HCT116 (cell line): ENCODE results near the gene PCDHA5. TPM values are rescaled to one million over a fixed set of nuclear protein-coding genes. Genes with fewer than 3 reads are reported as not detected.

Experiments
- ATAC-seq: fragments of 200-7000 bp; cut with Tn5 transposase; 2 replicates; pipeline ENCODE4 v1.9.1; 2020; ENCODE audit warnings: mild to moderate bottlenecking, moderate library complexity
- BruUV-seq: library from RNA; stranded (reverse); fragments of 400-500 nt; replicated peaks from 2 replicates; lab custom pipeline; 2021; lab: Mats Ljungman, UMichigan
- CTCF ChIA-PET: fragments of 300-600 bp; sonication (Branson Sonifier 250); formaldehyde crosslinking; loops from one replicate; lab custom pipeline; 2021; ENCODE audit warnings: antibody characterized with exemption; lab: Charles Lee
- POLR2A ChIA-PET: fragments of 300-600, 350-600 bp; sonication (Branson Sonifier 250); formaldehyde crosslinking; loops from one replicate; lab custom pipeline; 2021; ENCODE audit warnings: antibody characterized with exemption; lab: Charles Lee
- RAD21 ChIA-PET, 2 experiments: fragments of 300-600 bp; sonication (Branson Sonifier 250); formaldehyde crosslinking; loops; one replicate each; lab custom pipeline; 2023; ENCODE audit warnings: low total read pairs in 2 of 2; ENCODE audit not compliant: uncharacterized antibody in 2 of 2, unreplicated experiment in 2 of 2, low non-redundant PET in 1 of 2; lab: Charles Lee
- DNase-seq: peaks from one replicate; pipeline ENCODE4 v3.0.0-alpha.2; 2010; ENCODE audit warnings: low read depth, low spot score
- H2AFZ ChIP-seq: fragments of 200-600 bp; shearing (Covaris generic), sonication (generic); 2 replicates; pipeline ENCODE4 v1.6.1; 2017; ENCODE audit warnings: low read depth, mixed run types, mixed read lengths, antibody characterized with exemption, low read length; ENCODE audit not compliant: poor library complexity, severe bottlenecking
- H3K27ac ChIP-seq: 2 replicates; pipeline ENCODE4 v1.5.1; 2012; ENCODE audit warnings: low read depth, low read length
- H3K27me3 ChIP-seq: fragments of 200-600 bp; sonication (generic); 2 replicates; pipeline ENCODE4 v1.6.1; 2016; ENCODE audit warnings: mixed run types, low read length, mixed read lengths; ENCODE audit not compliant: insufficient read depth
- H3K36me3 ChIP-seq, 2 experiments: fragments of 200-500 bp in 1 of 2; fragments of 200-600 bp in 1 of 2; sonication (Bioruptor generic) in 1 of 2; sonication (generic) in 1 of 2; 2 replicates each; pipeline versions ENCODE4 v1.5.1 to v1.6.1; 2014 to 2016; ENCODE audit warnings: low read length in 2 of 2, inconsistent platforms in 1 of 2, mixed read lengths in 1 of 2, mixed run types in 1 of 2; ENCODE audit not compliant: insufficient read depth in 2 of 2, control insufficient read depth in 1 of 2
- H3K4me1 ChIP-seq, 2 experiments: fragments of 200-600 bp in 1 of 2; sonication (generic) in 1 of 2; 2 replicates each; pipeline versions ENCODE4 v1.5.1 to v1.6.1; 2012 to 2017; ENCODE audit warnings: low read length in 2 of 2, inconsistent platforms in 1 of 2, mild to moderate bottlenecking in 1 of 2, mixed read lengths in 1 of 2, mixed run types in 1 of 2, moderate library complexity in 1 of 2; ENCODE audit not compliant: insufficient read depth in 2 of 2, control insufficient read depth in 1 of 2
- H3K4me2 ChIP-seq: fragments of 200-600 bp; sonication (generic); 2 replicates; pipeline ENCODE4 v1.6.1; 2017; ENCODE audit warnings: mixed run types, low read length, mixed read lengths
- H3K4me3 ChIP-seq, 2 experiments: fragments of 200-600 bp in 1 of 2; sonication (generic) in 1 of 2; replicated peaks in 1 of 2; 2 replicates each; pipeline ENCODE4 v1.5.1; 2011 to 2016; ENCODE audit warnings: low read length in 2 of 2, control low read depth in 1 of 2, low read depth in 1 of 2, mild to moderate bottlenecking in 1 of 2, mixed read lengths in 1 of 2, mixed run types in 1 of 2
- H3K79me2 ChIP-seq: fragments of 200-600 bp; sonication (generic); 2 replicates; pipeline ENCODE4 v1.6.1; 2017; ENCODE audit warnings: mild to moderate bottlenecking, mixed run types, low read length, moderate library complexity, mixed read lengths; ENCODE audit not compliant: insufficient read depth
- H3K9ac ChIP-seq: fragments of 200-600 bp; sonication (generic); 2 replicates; pipeline ENCODE4 v1.6.1; 2016; ENCODE audit warnings: low read length, mixed read lengths
- H3K9me2 ChIP-seq: fragments of 200-600 bp; sonication (generic), shearing (Covaris generic); 2 replicates; pipeline ENCODE4 v1.6.1; 2017; ENCODE audit warnings: mixed run types, mild to moderate bottlenecking, moderate library complexity; ENCODE audit not compliant: insufficient read depth
- H3K9me3 ChIP-seq, 2 experiments: fragments of 200-500 bp in 1 of 2; fragments of 200-600 bp in 1 of 2; sonication (Bioruptor generic) in 1 of 2; sonication (generic) in 1 of 2; 2 replicates each; pipeline ENCODE4 v1.6.1; 2014 to 2017; ENCODE audit warnings: low read length in 2 of 2, mixed read lengths in 2 of 2, inconsistent platforms in 1 of 2, low read depth in 1 of 2, mild to moderate bottlenecking in 1 of 2, mixed run types in 1 of 2, moderate library complexity in 1 of 2; ENCODE audit not compliant: control insufficient read depth in 1 of 2, insufficient read depth in 1 of 2
- H4K20me1 ChIP-seq: fragments of 200-600 bp; sonication (generic), shearing (Covaris generic); 2 replicates; pipeline ENCODE4 v1.6.1; 2017; ENCODE audit warnings: mixed run types, mild to moderate bottlenecking, moderate library complexity; ENCODE audit not compliant: insufficient read depth
- CBX3 ChIP-seq: IDR thresholded peaks from 2 replicates; pipeline ENCODE4 v1.6.1; 2012; ENCODE audit warnings: low read depth
- EZH2 ChIP-seq: fragments of 200-600 bp; sonication (generic); IDR thresholded peaks from 2 replicates; pipeline ENCODE4 v1.6.1; 2017; ENCODE audit warnings: antibody characterized with exemption, mixed run types
- EZH2phosphoT487 ChIP-seq: fragments of 200-600 bp; IDR thresholded peaks from 2 replicates; pipeline ENCODE4 v1.6.1; 2018; ENCODE audit warnings: antibody characterized with exemption, borderline replicate concordance
- SP1 ChIP-seq: IDR thresholded peaks from 2 replicates; pipeline ENCODE4 v1.6.1; 2012; ENCODE audit warnings: low read depth
- TCF7L2 ChIP-seq: IDR thresholded peaks from 2 replicates; pipeline ENCODE4 v1.7.0; 2011; ENCODE audit warnings: borderline replicate concordance, inconsistent platforms; ENCODE audit not compliant: insufficient read depth, insufficient read length; ENCODE audit errors: extremely low read depth
- YY1 ChIP-seq: IDR thresholded peaks from 2 replicates; pipeline ENCODE4 v1.6.1; 2011; ENCODE audit warnings: low read length, low read depth, moderate library complexity, mild to moderate bottlenecking; ENCODE audit not compliant: insufficient replicate concordance; ENCODE audit errors: extremely low read depth
- ZNF274 ChIP-seq: fragments of 200-500 bp; sonication (Bioruptor generic); IDR thresholded peaks from 2 replicates; pipeline ENCODE4 v1.6.1; 2014; ENCODE audit warnings: mild to moderate bottlenecking, low read depth, low read length, inconsistent platforms
- intact Hi-C: fragments of 100-400 bp; cut with micrococcal nuclease; formaldehyde crosslinking; loops from 2 replicates; pipeline ENCODE4 v1.10.0; 2022
- total RNA-seq: library from RNA; stranded (reverse); gene quantifications from one replicate; pipeline ENCODE4 v1.2.1, GENCODE V29; 2021; ENCODE audit not compliant: unreplicated experiment
- TF ChIP-seq, protein P1 (sequence below): IDR thresholded peaks from 2 replicates; pipeline ENCODE4 v1.6.1; 2012
- TF ChIP-seq, protein P2 (sequence below), 3 experiments: fragments of 200-600 bp in 1 of 3; sonication (generic) in 1 of 3; IDR thresholded peaks in 2 of 3; conservative IDR thresholded peaks in 1 of 3; 2 replicates each; pipeline ENCODE4 v1.5.1; 2012 to 2017; ENCODE audit warnings: low read depth in 2 of 3, low read length in 2 of 3, antibody characterized with exemption in 1 of 3, borderline replicate concordance in 1 of 3, control low read depth in 1 of 3, mild to moderate bottlenecking in 1 of 3, mixed read lengths in 1 of 3, mixed run types in 1 of 3, moderate library complexity in 1 of 3; ENCODE audit not compliant: insufficient read depth in 1 of 3

PCDHA5 gene
- total RNA-seq, 1 experiment from 2014 or later, result not detected

DNA sequence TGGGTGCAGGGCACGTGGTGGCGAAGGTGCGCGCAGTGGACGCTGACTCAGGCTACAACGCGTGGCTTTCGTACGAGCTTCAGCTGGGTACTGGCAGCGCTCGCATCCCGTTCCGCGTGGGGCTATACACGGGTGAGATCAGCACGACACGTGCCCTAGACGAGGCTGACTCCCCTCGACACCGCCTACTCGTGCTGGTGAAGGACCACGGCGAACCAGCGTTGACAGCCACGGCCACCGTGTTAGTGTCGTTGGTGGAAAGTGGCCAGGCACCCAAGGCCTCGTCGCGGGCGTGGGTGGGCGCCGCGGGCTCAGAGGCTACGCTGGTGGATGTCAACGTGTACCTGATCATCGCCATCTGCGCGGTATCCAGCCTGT, 24.7 kb upstream of the PCDHA5 start:
- Histone ChIP-seq H3K4me2 (no peak overlapping the region), H3K79me2 (no peaks in the 10 kb centered on the region), H2AFZ (no peak overlapping the region), H3K9me2 (no peaks in the 10 kb centered on the region), H3K9me3 (no peaks in the 10 kb centered on the region; a peak in 1 of 4 replicates), H3K36me3 (no peaks in the 10 kb centered on the region), H3K4me3 (no peak overlapping the region), H3K9ac (no peak overlapping the region), H4K20me1 (no peaks in the 10 kb centered on the region), H3K27ac (no peak overlapping the region), H3K4me1 (no peaks in the 10 kb centered on the region), H3K27me3 (no peaks in the 10 kb centered on the region)
- intact Hi-C loops, result no loop called here
- DNase-seq (no peak), ATAC-seq (no peak)
- ChIA-PET CTCF (no interaction called here), POLR2A (no interaction called here), RAD21 (no interaction called here)
- no peak for TF ChIP-seq YY1
- TF ChIP-seq SP1, result no peak
- no peak for TF ChIP-seq ZNF274
- TF ChIP-seq EZH2phosphoT487, result no peak
- TF ChIP-seq, protein P1, sequence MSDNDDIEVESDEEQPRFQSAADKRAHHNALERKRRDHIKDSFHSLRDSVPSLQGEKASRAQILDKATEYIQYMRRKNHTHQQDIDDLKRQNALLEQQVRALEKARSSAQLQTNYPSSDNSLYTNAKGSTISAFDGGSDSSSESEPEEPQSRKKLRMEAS, result no peak
- TF ChIP-seq, protein P2, sequence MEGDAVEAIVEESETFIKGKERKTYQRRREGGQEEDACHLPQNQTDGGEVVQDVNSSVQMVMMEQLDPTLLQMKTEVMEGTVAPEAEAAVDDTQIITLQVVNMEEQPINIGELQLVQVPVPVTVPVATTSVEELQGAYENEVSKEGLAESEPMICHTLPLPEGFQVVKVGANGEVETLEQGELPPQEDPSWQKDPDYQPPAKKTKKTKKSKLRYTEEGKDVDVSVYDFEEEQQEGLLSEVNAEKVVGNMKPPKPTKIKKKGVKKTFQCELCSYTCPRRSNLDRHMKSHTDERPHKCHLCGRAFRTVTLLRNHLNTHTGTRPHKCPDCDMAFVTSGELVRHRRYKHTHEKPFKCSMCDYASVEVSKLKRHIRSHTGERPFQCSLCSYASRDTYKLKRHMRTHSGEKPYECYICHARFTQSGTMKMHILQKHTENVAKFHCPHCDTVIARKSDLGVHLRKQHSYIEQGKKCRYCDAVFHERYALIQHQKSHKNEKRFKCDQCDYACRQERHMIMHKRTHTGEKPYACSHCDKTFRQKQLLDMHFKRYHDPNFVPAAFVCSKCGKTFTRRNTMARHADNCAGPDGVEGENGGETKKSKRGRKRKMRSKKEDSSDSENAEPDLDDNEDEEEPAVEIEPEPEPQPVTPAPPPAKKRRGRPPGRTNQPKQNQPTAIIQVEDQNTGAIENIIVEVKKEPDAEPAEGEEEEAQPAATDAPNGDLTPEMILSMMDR (IDR thresholded peaks at IDR 0.05 in 2 of 3, conservative IDR thresholded peaks at IDR 0.05 in 1 of 3; ENCODE audit: borderline replicate concordance in 1 of 3, insufficient read depth in 1 of 3, low read depth in 2 of 3, low read length in 2 of 3), result no peak
- TF ChIP-seq CBX3, result no peak
- TF ChIP-seq EZH2, result no peak
- no peak for TF ChIP-seq TCF7L2
- no TSS peak for BruUV-seq
